Colonic mucosa (tissue), 4 donors: Measurements from ENCODE around the gene INO80B. TPM values are rescaled to one million over a fixed set of nuclear protein-coding genes. Genes with fewer than 3 reads are reported as not detected.

Experiments
- DNase-seq: peaks from one replicate; pipeline ENCODE4 v3.0.0-alpha.2; 2020
- H3K27ac ChIP-seq: fragments of 200-600 bp; one replicate; pipeline ENCODE4 v1.8.0; 2021
- H3K27me3 ChIP-seq: fragments of 200-600 bp; one replicate; pipeline ENCODE4 v1.8.0; 2021
- H3K36me3 ChIP-seq: fragments of 200-600 bp; one replicate; pipeline ENCODE4 v1.8.0; 2021
- H3K4me1 ChIP-seq: fragments of 200-600 bp; one replicate; pipeline ENCODE4 v1.8.0; 2021; ENCODE audit warnings: mild to moderate bottlenecking
- H3K4me3 ChIP-seq: fragments of 200-600 bp; one replicate; pipeline ENCODE4 v1.8.0; 2021
- H3K9ac ChIP-seq, 2 donors: one replicate each; pipeline ENCODE4 v1.7.0; 2013; ENCODE audit warnings: control low read depth in 2 of 2, low read depth in 2 of 2, low read length in 2 of 2
- H3K9me3 ChIP-seq: fragments of 200-600 bp; one replicate; pipeline ENCODE4 v1.8.0; 2021
- CTCF ChIP-seq: fragments of 200-600 bp; IDR thresholded peaks from one replicate; pipeline ENCODE4 v1.8.0; 2022; ENCODE audit warnings: antibody characterized with exemption, mild to moderate bottlenecking
- intact Hi-C: fragments of 100-400 bp; cut with DNase I; formaldehyde crosslinking; loops from one replicate; pipeline ENCODE4 v1.14.1; 2022
- total RNA-seq, 2 donors: library from RNA; stranded (reverse); fragmentation: NEBNext Ultra II Directional in 1 of 2; extraction: Animal tissue kit (Norgen Biotek cat#: 25700) in 1 of 2; gene quantifications; one replicate each; pipeline ENCODE4 v1.2.1, GENCODE V29; 2021
- donor health status: healthy.
- donor health status: DM: no; HTN: no; CAD: no.
- donor health status: DM: no; HTN: no; CAD: no.

The INO80B gene
- total RNA-seq, 2 donors from 2014 or later: 18.2 to 23.9 TPM

GRCh38 chr2:74414881-74415761 is 39.8 kb upstream of the INO80B start:
- no peaks in the 10 kb centered on the region for H3K9me3 ChIP-seq
- TF ChIP-seq CTCF: no peak
- intact Hi-C loops: no loop called here
- peak overlapping the region; percentile 9 for H3K27ac ChIP-seq
- peak overlapping the region; percentile 59 to 84 for H3K9ac ChIP-seq
- H3K4me1 ChIP-seq: no peaks in the 10 kb centered on the region
- no peaks in the 10 kb centered on the region for H3K27me3 ChIP-seq
- no peaks in the 10 kb centered on the region for H3K36me3 ChIP-seq
- DNase-seq: peak; percentile 56
- H3K4me3 ChIP-seq: peak overlapping the region; percentile 52

DNA sequence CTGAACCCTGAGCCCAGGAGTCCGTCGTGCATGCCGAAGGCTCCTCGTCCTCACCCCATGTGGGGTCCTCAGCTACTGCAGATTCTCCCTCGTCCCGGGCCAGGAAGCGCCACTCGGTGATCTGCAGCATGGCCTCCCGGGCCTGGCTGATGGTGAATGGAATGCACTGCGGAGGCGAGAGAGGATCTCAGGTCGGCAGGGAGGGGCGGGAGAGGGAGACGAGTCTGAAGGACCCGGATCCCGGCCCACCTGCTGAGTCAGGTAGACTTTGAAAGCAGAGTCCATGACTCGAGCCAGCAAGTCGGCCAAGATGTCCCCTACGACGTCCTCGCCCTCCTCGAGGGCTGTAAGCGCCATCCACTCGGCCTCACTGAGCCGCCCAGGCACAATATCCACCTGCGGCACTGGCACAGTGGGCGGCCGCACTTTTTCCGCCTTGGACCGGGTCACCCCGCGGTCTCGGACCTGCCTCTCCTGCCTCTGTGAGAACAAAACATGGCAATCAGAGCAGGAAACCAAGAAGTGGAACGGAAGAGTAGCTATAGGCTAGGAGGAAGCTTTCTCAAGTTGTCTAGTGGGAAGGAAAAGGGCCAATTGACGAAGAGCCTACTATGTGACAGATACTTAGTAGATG is 39.0 kb upstream of the INO80B start:
- DNase-seq: no peak
- H3K27ac ChIP-seq: no peak overlapping the region

DNA sequence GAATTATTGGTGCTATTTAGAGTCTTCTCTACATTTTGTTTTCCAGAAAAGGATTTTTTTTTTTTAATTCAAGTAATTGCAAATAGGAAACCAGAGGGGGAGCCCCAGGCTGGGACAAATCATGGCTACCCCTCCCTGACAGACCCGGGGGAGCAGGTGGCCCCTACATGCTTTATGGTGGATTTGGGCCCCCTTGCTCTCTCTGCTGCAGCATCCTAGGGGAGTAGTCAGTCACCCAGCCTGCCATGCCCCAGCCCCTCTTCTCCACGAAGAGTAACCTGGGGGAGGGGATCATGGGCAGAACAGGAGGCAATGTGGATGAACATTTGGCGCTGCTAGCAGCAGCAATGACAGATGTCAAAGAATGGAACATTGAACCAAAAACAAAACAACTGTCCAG is 38.1 kb upstream of the INO80B start:
- intact Hi-C loops: no loop called here
- no peaks in the 10 kb centered on the region for H3K4me1 ChIP-seq
- DNase-seq: no peak
- no peaks in the 10 kb centered on the region for H3K9me3 ChIP-seq
- no peaks in the 10 kb centered on the region for H3K27me3 ChIP-seq
- H3K9ac ChIP-seq: no peak overlapping the region
- no peak overlapping the region for H3K4me3 ChIP-seq
- H3K36me3 ChIP-seq: no peaks in the 10 kb centered on the region
- no peak overlapping the region for H3K27ac ChIP-seq
- TF ChIP-seq CTCF: no peak

More for the DNA sequence above, 39.0 kb upstream of the INO80B start:
- Histone ChIP-seq H3K9ac (peak overlapping the region in 1 of 2 donors; percentile 84), H3K36me3 (no peaks in the 10 kb centered on the region), H3K9me3 (no peaks in the 10 kb centered on the region), H3K27me3 (no peaks in the 10 kb centered on the region), H3K4me1 (no peaks in the 10 kb centered on the region), H3K4me3 (peak overlapping the region; percentile 52)
- TF ChIP-seq CTCF: no peak
- intact Hi-C loops: no loop called here

DNA sequence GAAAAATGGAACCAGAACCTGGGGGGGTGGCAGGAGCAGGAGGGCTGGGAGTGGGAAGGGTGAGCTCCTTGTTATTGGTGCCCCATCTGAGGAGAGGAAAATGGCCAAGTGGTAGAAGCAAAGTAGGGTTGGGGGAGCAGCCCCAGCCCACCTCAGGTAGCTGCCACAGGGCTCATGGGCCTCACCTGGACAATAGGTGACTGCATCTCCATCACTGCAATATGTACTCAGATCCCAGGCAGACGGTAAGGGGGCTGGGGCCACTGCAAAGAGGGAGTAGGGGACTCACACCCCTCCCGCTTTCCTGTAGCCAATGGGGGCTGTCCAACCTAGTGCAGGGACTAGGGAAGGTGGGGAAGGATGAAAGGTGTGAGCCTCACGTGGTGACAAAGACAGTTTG is 37.7 kb upstream of the INO80B start:
- no peaks in the 10 kb centered on the region for H3K4me1 ChIP-seq
- no peaks in the 10 kb centered on the region for H3K36me3 ChIP-seq
- H3K9ac ChIP-seq: no peak overlapping the region
- no peaks in the 10 kb centered on the region for H3K9me3 ChIP-seq
- no peak for TF ChIP-seq CTCF
- no peaks in the 10 kb centered on the region for H3K27me3 ChIP-seq
- intact Hi-C loops: no loop called here
- H3K27ac ChIP-seq: no peak overlapping the region
- no peak for DNase-seq
- no peak overlapping the region for H3K4me3 ChIP-seq

DNA sequence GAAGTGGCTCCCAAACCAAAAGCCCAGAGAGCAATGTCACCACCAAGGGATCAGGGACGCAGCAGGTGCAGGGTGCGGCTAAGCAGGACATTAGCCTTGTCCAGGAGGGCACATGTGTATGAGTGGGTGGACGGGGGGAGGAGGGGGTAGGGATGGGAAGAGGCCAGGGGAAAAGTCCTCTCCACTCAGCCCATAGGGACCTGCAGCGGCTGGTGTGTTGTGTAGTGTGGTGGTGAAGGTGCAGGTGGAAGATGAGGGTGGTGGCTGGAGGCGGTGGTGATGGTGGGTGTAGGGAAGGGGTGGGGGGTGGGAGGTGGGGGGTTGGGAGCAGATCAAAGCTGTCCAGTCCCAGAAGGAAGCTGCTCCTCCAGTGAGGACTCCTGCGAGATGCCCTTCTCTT is 37.1 kb upstream of the INO80B start:
- intact Hi-C loops: no loop called here
- H3K4me1 ChIP-seq: no peaks in the 10 kb centered on the region

More for the DNA sequence above, 37.1 kb upstream of the INO80B start:
- Histone ChIP-seq H3K27ac (no peak overlapping the region), H3K4me3 (no peak overlapping the region), H3K9me3 (no peaks in the 10 kb centered on the region), H3K9ac (no peak overlapping the region), H3K27me3 (no peaks in the 10 kb centered on the region), H3K36me3 (no peaks in the 10 kb centered on the region)
- no peak for TF ChIP-seq CTCF
- DNase-seq: no peak
